ENCODE measurements around the gene CNNM4.

Gene CNNM4

DNA sequence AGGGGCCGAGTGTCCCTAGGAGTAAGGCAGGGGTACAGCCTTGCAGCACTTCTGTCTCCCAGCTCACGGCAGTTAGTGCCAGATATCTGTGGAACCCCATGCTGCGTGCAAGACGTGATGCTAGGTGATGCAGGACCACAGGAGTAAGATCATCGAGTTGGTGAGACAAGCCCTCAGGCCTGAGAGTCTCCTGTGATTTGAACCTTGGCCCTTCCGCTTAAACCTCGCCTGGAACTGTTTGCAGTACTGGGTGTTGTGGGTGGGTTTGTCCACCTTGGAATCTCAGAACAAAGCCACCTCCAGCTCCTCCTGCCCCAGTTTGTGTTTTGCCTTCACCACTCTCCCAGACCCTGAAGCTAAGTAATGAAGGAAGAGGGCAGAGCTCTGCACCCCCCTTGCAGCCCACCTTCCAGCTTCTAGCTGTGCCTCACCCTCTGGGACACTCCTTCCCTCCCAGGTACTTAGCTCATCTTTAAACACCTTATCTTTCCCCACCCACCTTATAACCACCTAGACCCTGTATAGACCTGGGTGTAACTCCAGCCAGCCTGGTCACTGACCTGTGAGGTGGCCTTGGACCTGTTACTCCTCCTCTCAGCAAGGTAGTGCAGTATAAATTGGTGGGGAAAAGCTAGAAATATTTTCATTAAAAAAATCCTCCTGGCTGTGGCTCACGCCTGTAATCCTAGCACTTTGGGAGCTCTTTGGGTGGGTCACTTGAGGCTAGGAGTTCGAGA, 6.6 kb downstream of the CNNM4 start:
- ATAC-seq (ENCODE audit: low read depth) = no peak
- Histone ChIP-seq H3K36me3 (ENCODE audit: low read depth) (no peaks in the 10 kb centered on the region), H3K27ac (ENCODE audit: poor library complexity, severe bottlenecking) (no peak overlapping the region), H3K27me3 (ENCODE audit: insufficient read depth, poor library complexity, severe bottlenecking) (no peaks in the 10 kb centered on the region), H3K4me3 (ENCODE audit: severe bottlenecking) (no peak overlapping the region), H3K9me3 (ENCODE audit: severe bottlenecking) (no peaks in the 10 kb centered on the region), H3K4me1 (ENCODE audit: insufficient read depth, poor library complexity, severe bottlenecking) (peaks cover 14% of the 10 kb centered on the region)
- TF ChIP-seq, protein P1, sequence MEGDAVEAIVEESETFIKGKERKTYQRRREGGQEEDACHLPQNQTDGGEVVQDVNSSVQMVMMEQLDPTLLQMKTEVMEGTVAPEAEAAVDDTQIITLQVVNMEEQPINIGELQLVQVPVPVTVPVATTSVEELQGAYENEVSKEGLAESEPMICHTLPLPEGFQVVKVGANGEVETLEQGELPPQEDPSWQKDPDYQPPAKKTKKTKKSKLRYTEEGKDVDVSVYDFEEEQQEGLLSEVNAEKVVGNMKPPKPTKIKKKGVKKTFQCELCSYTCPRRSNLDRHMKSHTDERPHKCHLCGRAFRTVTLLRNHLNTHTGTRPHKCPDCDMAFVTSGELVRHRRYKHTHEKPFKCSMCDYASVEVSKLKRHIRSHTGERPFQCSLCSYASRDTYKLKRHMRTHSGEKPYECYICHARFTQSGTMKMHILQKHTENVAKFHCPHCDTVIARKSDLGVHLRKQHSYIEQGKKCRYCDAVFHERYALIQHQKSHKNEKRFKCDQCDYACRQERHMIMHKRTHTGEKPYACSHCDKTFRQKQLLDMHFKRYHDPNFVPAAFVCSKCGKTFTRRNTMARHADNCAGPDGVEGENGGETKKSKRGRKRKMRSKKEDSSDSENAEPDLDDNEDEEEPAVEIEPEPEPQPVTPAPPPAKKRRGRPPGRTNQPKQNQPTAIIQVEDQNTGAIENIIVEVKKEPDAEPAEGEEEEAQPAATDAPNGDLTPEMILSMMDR (IDR thresholded peaks at IDR 0.05; ENCODE audit: poor library complexity, severe bottlenecking) = no peak
- DNase-seq (ENCODE audit: low spot score) = no peak

DNA sequence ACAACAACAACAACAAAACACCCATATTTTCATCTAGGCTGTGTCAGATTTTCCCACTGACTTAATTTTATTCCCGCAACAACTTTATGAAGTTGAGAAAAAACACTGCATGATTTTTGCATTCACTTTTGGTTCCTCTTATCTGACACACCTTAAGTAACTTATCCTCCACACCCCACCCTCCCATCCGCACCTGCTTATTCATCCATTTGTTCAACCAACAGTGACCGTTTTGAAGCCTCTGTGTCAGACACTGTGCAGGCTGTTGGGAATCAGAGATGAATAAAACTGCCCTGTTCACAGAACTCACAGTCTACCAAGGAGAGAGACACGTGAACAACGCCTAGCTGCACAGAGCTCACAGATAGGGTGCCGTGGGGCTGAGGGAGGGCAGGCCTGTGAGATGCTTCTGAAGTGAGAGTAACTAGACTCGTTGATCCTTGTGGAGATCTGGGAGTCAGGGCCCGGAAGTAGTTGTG, 7.4 kb downstream of the CNNM4 start:
- TF ChIP-seq, protein P1 (IDR thresholded peaks at IDR 0.05; ENCODE audit: poor library complexity, severe bottlenecking) = no peak

DNA sequence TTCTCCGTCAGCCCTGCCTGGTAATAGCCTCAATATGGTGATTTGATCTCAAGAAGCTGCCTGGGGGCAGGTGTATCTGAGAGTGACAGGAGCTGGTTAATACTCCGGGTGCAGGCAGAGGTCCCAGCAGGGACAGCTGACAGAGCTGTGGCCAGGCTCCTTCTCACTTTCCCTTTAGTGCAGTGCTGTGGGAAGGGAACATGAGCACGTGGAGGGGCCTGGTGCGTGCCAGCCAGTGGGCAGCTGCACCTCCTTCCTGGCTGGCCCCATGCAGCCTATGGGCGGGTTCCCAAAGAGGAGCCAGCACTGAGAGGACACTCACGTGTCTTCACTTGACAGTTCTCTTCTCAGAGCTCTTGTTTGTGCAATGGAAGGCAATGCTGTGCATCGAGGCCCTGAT, 9.1 kb downstream of the CNNM4 start:
- Histone ChIP-seq H3K4me1 (ENCODE audit: insufficient read depth, poor library complexity, severe bottlenecking) (peaks cover 7% of the 10 kb centered on the region), H3K9me3 (ENCODE audit: severe bottlenecking) (no peaks in the 10 kb centered on the region), H3K27me3 (ENCODE audit: insufficient read depth, poor library complexity, severe bottlenecking) (no peaks in the 10 kb centered on the region), H3K4me3 (ENCODE audit: severe bottlenecking) (no peak overlapping the region), H3K36me3 (ENCODE audit: low read depth) (no peaks in the 10 kb centered on the region), H3K27ac (ENCODE audit: poor library complexity, severe bottlenecking) (no peak overlapping the region)
- ATAC-seq (ENCODE audit: low read depth) = no peak
- TF ChIP-seq, protein P1 (IDR thresholded peaks at IDR 0.05; ENCODE audit: poor library complexity, severe bottlenecking) = no peak
- no peak for DNase-seq (ENCODE audit: low spot score)

More for the DNA sequence above, 7.4 kb downstream of the CNNM4 start:
- Histone ChIP-seq H3K9me3 (ENCODE audit: severe bottlenecking) (no peaks in the 10 kb centered on the region), H3K27ac (ENCODE audit: poor library complexity, severe bottlenecking) (no peak overlapping the region), H3K4me3 (ENCODE audit: severe bottlenecking) (no peak overlapping the region), H3K4me1 (ENCODE audit: insufficient read depth, poor library complexity, severe bottlenecking) (peaks cover 14% of the 10 kb centered on the region), H3K36me3 (ENCODE audit: low read depth) (no peaks in the 10 kb centered on the region), H3K27me3 (ENCODE audit: insufficient read depth, poor library complexity, severe bottlenecking) (no peaks in the 10 kb centered on the region)
- DNase-seq (ENCODE audit: low spot score) (no peak), ATAC-seq (ENCODE audit: low read depth) (no peak)

DNA sequence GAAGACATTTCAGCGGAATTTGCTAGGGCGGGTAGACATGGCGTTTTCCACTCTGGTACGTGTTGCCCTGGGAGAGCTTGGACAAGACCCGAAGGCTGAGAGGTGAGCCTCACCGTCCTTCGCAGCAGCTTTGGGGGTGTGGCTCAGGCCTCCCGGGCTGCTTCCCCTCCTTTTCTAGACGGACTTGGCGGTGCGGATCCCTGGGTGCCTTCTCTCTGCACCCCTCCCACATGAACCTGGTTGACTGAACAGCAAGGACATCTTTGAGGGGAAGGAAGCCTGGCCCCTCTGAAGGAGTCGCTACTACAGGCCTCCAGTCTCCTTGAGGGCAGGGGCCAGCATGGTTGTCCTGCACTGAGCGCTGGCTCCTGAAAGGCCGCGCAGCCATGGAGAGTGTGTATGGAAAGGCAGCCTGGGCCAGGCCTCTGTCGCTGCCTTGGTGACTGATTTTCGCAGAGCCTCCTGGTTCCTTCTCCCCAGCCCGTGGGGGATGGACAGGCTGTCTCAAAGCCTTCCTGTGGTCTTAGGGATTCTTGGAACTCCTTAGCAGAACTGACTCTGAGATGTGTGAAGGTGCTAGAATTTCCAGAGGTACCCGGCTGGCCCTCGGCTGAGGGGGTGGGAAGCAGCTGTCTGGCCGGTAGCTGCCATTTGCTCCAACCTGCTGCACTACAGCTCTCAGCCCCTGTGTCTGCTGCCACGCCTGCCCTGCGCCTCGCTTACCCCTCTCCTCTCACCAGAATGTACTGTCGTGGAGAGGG, 9.9 kb downstream of the CNNM4 start:
- ATAC-seq (ENCODE audit: low read depth) = no peak
- no peaks in the 10 kb centered on the region for H3K9me3 ChIP-seq (ENCODE audit: severe bottlenecking)
- TF ChIP-seq, protein P1 (IDR thresholded peaks at IDR 0.05; ENCODE audit: poor library complexity, severe bottlenecking) = no peak
- H3K36me3 ChIP-seq (ENCODE audit: low read depth) = no peaks in the 10 kb centered on the region
- H3K27ac ChIP-seq (ENCODE audit: poor library complexity, severe bottlenecking) = no peak overlapping the region
- H3K4me1 ChIP-seq (ENCODE audit: insufficient read depth, poor library complexity, severe bottlenecking) = peaks cover 7% of the 10 kb centered on the region
- no peak for DNase-seq (ENCODE audit: low spot score)
- H3K4me3 ChIP-seq (ENCODE audit: severe bottlenecking) = no peak overlapping the region
- H3K27me3 ChIP-seq (ENCODE audit: insufficient read depth, poor library complexity, severe bottlenecking) = no peaks in the 10 kb centered on the region

Data from RWPE2 (cell line).